Measurements from ENCODE around the gene FOXK1.
"Not testable (repeated sequence)": the region's sequence is repeated elsewhere in the genome, so short reads cannot be mapped to it uniquely, and the experiment has no call there.

FOXK1 gene

GRCh38 chr7:4684846-4685245, 2.8 kb downstream of the FOXK1 start:
- H3K27me3 ChIP-seq (ENCODE audit: control insufficient read depth, insufficient read depth, low read length) = no peaks in the 10 kb centered on the region
- H3K4me2 ChIP-seq (ENCODE audit: low read length) = peak overlapping the region; percentile 15
- H3K9ac ChIP-seq = no peak overlapping the region
- TF ChIP-seq CTCF (IDR thresholded peaks at IDR 0.05) = no peak
- H3K4me1 ChIP-seq = peaks cover 8% of the 10 kb centered on the region
- no peaks in the 10 kb centered on the region for H3K36me3 ChIP-seq (ENCODE audit: control insufficient read depth, insufficient read depth, low read length)
- no peak overlapping the region for H2AFZ ChIP-seq
- no peaks in the 10 kb centered on the region for H3K9me3 ChIP-seq (ENCODE audit: control insufficient read depth, low read length)
- peak overlapping the region; percentile 76 for H3K27ac ChIP-seq
- no peak overlapping the region for H3K4me3 ChIP-seq (ENCODE audit: low read depth, low read length)
- H3K79me2 ChIP-seq = peaks cover 44% of the 10 kb centered on the region

- H3K9ac ChIP-seq; H3K9me3 ChIP-seq (ENCODE audit: control insufficient read depth, low read length); H3K27me3 ChIP-seq (ENCODE audit: control insufficient read depth, insufficient read depth, low read length); H3K4me3 ChIP-seq (ENCODE audit: low read depth, low read length); H3K36me3 ChIP-seq (ENCODE audit: control insufficient read depth, insufficient read depth, low read length); H3K4me2 ChIP-seq (ENCODE audit: low read length); H3K27ac ChIP-seq; H2AFZ ChIP-seq: not testable (repeated sequence)
- Histone ChIP-seq H3K79me2 (peaks cover 47% of the 10 kb centered on the region), H3K4me1 (peaks cover 12% of the 10 kb centered on the region)
Measured at GRCh38 chr7:4685676-4686075, 3.6 kb downstream of the FOXK1 start.

- H3K36me3 ChIP-seq (ENCODE audit: control insufficient read depth, insufficient read depth, low read length) = no peaks in the 10 kb centered on the region
- TF ChIP-seq CTCF (IDR thresholded peaks at IDR 0.05) = no peak
- peaks cover 58% of the 10 kb centered on the region for H3K79me2 ChIP-seq
- H3K4me3 ChIP-seq (ENCODE audit: low read depth, low read length) = no peak overlapping the region
- no peaks in the 10 kb centered on the region for H3K27me3 ChIP-seq (ENCODE audit: control insufficient read depth, insufficient read depth, low read length)
- H3K4me1 ChIP-seq = peaks cover 12% of the 10 kb centered on the region
- no peaks in the 10 kb centered on the region for H3K9me3 ChIP-seq (ENCODE audit: control insufficient read depth, low read length)
- no peak overlapping the region for H2AFZ ChIP-seq
- no peak overlapping the region for H3K9ac ChIP-seq
- H3K4me2 ChIP-seq (ENCODE audit: low read length) = no peak overlapping the region
- no peak overlapping the region for H3K27ac ChIP-seq
Measured at GRCh38 chr7:4687956-4688355, 5.9 kb downstream of the FOXK1 start.

GRCh38 chr7:4689151-4689550, 7.1 kb downstream of the FOXK1 start:
- Histone ChIP-seq H3K27me3 (ENCODE audit: control insufficient read depth, insufficient read depth, low read length) (no peaks in the 10 kb centered on the region), H3K4me1 (peaks cover 12% of the 10 kb centered on the region), H3K4me3 (ENCODE audit: low read depth, low read length) (no peak overlapping the region), H3K79me2 (peaks cover 58% of the 10 kb centered on the region), H2AFZ (no peak overlapping the region), H3K27ac (no peak overlapping the region), H3K9me3 (ENCODE audit: control insufficient read depth, low read length) (no peaks in the 10 kb centered on the region), H3K36me3 (ENCODE audit: control insufficient read depth, insufficient read depth, low read length) (no peaks in the 10 kb centered on the region), H3K9ac (no peak overlapping the region), H3K4me2 (ENCODE audit: low read length) (peak overlapping the region; percentile 27)
- TF ChIP-seq CTCF (IDR thresholded peaks at IDR 0.05) = no peak

- Histone ChIP-seq H3K9me3 (ENCODE audit: control insufficient read depth, low read length) (no peaks in the 10 kb centered on the region), H3K27me3 (ENCODE audit: control insufficient read depth, insufficient read depth, low read length) (no peaks in the 10 kb centered on the region), H3K36me3 (ENCODE audit: control insufficient read depth, insufficient read depth, low read length) (no peaks in the 10 kb centered on the region), H3K79me2 (peaks cover 59% of the 10 kb centered on the region), H3K4me2 (ENCODE audit: low read length) (peak overlapping the region; percentile 27), H3K27ac (no peak overlapping the region), H2AFZ (no peak overlapping the region), H3K9ac (no peak overlapping the region), H3K4me3 (ENCODE audit: low read depth, low read length) (no peak overlapping the region), H3K4me1 (peaks cover 12% of the 10 kb centered on the region)
- no peak for TF ChIP-seq CTCF (IDR thresholded peaks at IDR 0.05)
Measured at GRCh38 chr7:4689668-4690067, 7.6 kb downstream of the FOXK1 start.

Measured in parathyroid adenoma (tissue), 2 donors.